Measurements from ENCODE around the gene TMED9. TPM values are rescaled to one million over a fixed set of nuclear protein-coding genes. Genes with fewer than 3 reads are reported as not detected.

The TMED9 gene
- total RNA-seq, 1 donor from 2014 or later, result 113 TPM

DNA sequence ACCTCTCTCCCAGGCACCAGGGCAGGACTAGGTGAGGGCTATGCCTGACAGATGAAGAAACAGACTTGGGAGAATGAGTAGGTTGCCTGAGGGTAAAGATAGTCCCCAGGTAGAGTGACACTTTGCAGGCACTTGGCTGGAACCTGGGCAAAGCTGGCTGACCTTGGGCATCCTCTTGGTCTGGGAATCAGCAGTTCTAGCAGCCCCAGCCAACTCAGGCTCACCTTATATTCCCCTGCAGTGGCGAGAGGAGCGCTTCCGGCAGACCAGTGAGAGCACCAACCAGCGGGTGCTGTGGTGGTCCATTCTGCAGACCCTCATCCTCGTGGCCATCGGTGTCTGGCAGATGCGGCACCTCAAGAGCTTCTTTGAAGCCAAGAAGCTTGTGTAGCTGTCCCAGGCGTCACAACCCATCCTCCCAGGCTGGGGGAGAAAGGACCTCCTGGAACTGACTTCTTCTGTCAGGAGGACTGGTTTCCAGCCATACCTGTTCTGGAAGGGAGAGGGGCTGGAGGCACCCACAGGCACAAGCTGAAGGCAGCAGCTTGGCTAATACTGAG, 3.1 kb downstream of the TMED9 start:
- Histone ChIP-seq H3K9me3 (no peaks in the 10 kb centered on the region), H3K4me1 (peaks cover 7 to 18% of the 10 kb centered on the region in 2 donors), H3K36me3 (peaks cover 34 to 35% of the 10 kb centered on the region in 2 donors), H3K27ac (no peak overlapping the region), H3K27me3 (no peaks in the 10 kb centered on the region), H3K4me3 (no peak overlapping the region)
- peak in 1 of 2 donors; percentile 42 for DNase-seq (ENCODE audit: low spot score in 2 of 2)
- TF ChIP-seq, protein P1, sequence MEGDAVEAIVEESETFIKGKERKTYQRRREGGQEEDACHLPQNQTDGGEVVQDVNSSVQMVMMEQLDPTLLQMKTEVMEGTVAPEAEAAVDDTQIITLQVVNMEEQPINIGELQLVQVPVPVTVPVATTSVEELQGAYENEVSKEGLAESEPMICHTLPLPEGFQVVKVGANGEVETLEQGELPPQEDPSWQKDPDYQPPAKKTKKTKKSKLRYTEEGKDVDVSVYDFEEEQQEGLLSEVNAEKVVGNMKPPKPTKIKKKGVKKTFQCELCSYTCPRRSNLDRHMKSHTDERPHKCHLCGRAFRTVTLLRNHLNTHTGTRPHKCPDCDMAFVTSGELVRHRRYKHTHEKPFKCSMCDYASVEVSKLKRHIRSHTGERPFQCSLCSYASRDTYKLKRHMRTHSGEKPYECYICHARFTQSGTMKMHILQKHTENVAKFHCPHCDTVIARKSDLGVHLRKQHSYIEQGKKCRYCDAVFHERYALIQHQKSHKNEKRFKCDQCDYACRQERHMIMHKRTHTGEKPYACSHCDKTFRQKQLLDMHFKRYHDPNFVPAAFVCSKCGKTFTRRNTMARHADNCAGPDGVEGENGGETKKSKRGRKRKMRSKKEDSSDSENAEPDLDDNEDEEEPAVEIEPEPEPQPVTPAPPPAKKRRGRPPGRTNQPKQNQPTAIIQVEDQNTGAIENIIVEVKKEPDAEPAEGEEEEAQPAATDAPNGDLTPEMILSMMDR (IDR thresholded peaks at IDR 0.05), result no peak
- intact Hi-C loops (cut with DNase I), result loop anchor here (5.0 to 10.0 kb wide), 3 partner anchors 80 to 953 kb away; partner anchors contain the start of genes DDX41 and NHP2

DNA sequence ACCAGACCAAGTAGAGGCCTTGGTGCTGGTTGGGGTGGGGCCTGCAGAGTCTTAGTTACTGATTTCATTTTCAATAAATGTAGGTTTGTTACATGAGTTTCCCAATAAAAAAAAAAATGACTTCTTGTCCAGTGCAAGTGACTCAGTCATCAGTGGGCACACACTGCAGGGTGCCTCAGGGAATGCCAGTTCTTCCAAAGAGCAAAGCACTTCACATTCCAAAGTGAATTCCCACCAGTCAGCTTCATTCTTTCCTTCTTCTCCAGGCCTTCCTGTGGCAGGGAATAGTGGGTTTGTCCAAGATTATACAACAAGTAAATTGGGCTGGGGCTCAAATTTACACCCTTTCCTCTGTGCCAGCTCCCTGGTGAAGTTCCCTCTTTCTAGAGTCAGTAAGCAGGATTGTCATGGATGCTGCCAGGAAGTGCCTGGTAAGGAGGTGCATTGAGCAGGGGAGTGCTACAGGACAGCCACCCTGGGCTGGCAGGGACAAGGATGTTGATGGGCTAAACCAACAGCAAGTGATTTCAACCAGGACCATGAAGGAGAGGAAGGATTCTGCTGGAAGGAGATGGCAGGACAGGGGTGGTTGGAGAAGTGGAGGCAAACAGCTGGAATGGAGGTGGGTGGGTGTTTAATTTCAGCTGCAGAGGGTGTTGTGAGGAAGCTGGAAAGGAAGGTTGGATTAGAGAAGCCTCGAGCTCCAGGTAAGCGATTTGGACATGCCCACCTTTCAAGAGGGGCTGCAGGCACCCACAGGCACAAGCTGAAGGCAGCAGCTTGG, 4.2 kb downstream of the TMED9 start:
- Histone ChIP-seq H3K27me3 (no peaks in the 10 kb centered on the region), H3K4me1 (peaks cover 14 to 24% of the 10 kb centered on the region in 2 donors), H3K9me3 (no peaks in the 10 kb centered on the region), H3K27ac (no peak overlapping the region), H3K36me3 (peaks cover 34 to 35% of the 10 kb centered on the region in 2 donors), H3K4me3 (no peak overlapping the region)
- TF ChIP-seq, protein P1 (IDR thresholded peaks at IDR 0.05), result no peak
- intact Hi-C loops (cut with DNase I), result loop anchor here (5.0 to 10.0 kb wide), 3 partner anchors 81 to 954 kb away; partner anchors contain the start of genes DDX41 and NHP2
- DNase-seq (ENCODE audit: low spot score in 2 of 2), result no peak

DNA sequence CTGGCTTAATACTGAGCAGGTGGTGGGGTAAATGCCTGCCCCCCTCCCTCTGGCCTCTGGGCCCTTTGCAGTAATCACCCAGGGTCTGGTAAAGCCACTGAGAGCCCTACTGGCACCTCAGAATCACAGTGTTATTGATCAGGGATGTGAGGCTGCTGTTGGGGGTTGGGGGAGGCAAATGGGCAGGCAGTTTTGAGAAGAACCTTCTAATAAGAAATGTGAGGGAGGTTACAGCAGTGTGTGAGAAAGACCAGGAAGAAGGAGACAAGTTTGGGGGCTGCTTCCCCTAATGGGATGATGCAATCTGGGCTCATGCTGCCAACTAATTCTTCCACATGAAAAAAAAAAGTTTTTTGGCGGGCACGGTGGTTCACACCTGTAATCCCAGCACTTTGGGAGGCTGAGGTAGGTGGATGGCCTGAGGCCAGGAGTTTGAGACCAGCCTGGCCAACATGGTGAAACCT, 4.8 kb downstream of the TMED9 start:
- Histone ChIP-seq H3K27ac (no peak overlapping the region), H3K4me3 (no peak overlapping the region), H3K27me3 (no peaks in the 10 kb centered on the region), H3K9me3 (no peaks in the 10 kb centered on the region), H3K36me3 (peaks cover 34 to 35% of the 10 kb centered on the region in 2 donors), H3K4me1 (peaks cover 15 to 24% of the 10 kb centered on the region in 2 donors)
- TF ChIP-seq, protein P1 (IDR thresholded peaks at IDR 0.05), result no peak
- peak in 1 of 2 donors; percentile 37 for DNase-seq (ENCODE audit: low spot score in 2 of 2)
- intact Hi-C loops (cut with DNase I), result loop anchor here (5.0 to 10.0 kb wide), 3 partner anchors 82 to 955 kb away; partner anchors contain the start of genes DDX41 and NHP2

DNA sequence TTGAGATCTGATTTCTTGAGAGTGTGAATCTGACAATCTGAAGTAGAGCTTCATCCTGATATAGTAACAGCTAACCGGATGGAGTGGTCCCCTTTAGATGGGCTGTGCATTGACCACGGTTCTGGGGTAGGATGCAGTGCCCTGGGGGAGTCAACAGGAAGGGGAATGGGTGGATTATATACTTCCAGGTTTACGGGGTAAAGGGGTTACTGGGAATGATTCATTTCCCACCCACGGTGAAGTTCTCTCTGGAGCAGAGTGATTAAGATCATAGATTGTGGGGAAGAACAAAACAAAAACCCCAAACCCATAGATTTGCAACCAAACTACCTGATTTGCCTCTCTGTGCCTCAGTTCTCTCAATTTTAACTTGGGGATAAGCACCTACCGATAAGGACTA, 6.5 kb downstream of the TMED9 start:
- intact Hi-C loops (cut with DNase I), result loop anchor here (5.0 to 10.0 kb wide), 3 partner anchors 84 to 956 kb away; partner anchors contain the start of genes DDX41 and NHP2
- no peak for DNase-seq (ENCODE audit: low spot score in 2 of 2)
- H3K4me1 ChIP-seq, result peaks cover 11 to 16% of the 10 kb centered on the region in 2 donors

More for the DNA sequence above, 6.5 kb downstream of the TMED9 start:
- Histone ChIP-seq H3K9me3 (no peaks in the 10 kb centered on the region), H3K4me3 (no peak overlapping the region), H3K27me3 (no peaks in the 10 kb centered on the region), H3K27ac (no peak overlapping the region), H3K36me3 (peaks cover 32% of the 10 kb centered on the region in 2 donors)
- TF ChIP-seq, protein P1 (IDR thresholded peaks at IDR 0.05), result no peak
